Putamen (tissue), 1 donor: Measurements from ENCODE around the gene GATAD2A.
"Not testable (repeated sequence)": the region's sequence is repeated elsewhere in the genome, so short reads cannot be mapped to it uniquely, and the experiment has no call there.

Experiments
- DNase-seq: peaks from one replicate; pipeline ENCODE4 v3.0.0-alpha.2; 2016; ENCODE audit warnings: low spot score

The GATAD2A gene

GRCh38 chr19:19445911-19446361, 40.5 kb downstream of the GATAD2A start:
- no peak for DNase-seq

GRCh38 chr19:19446655-19447437, 41.4 kb downstream of the GATAD2A start:
- DNase-seq = no peak

- no peak for DNase-seq
These were observed 42.2 kb downstream of the GATAD2A start for GRCh38 chr19:19447536-19448237.

- DNase-seq = no peak
These were observed 42.7 kb downstream of the GATAD2A start for GRCh38 chr19:19448238-19448544.

GRCh38 chr19:19451429-19452242, 46.2 kb downstream of the GATAD2A start:
- no peak for DNase-seq

- no peak for DNase-seq
These were observed 47.0 kb downstream of the GATAD2A start for GRCh38 chr19:19452243-19453124.

- no peak for DNase-seq
These were observed 47.6 kb downstream of the GATAD2A start for GRCh38 chr19:19453125-19453454.

- not testable (repeated sequence) for DNase-seq
These were observed 49.9 kb downstream of the GATAD2A start for GRCh38 chr19:19455166-19455919.

- DNase-seq = no peak
These were observed 52.2 kb downstream of the GATAD2A start for GRCh38 chr19:19457671-19458070.

- DNase-seq = no peak
These were observed 52.8 kb downstream of the GATAD2A start for GRCh38 chr19:19458110-19458816.

- DNase-seq = no peak
These were observed 53.6 kb downstream of the GATAD2A start for GRCh38 chr19:19459073-19459472.

GRCh38 chr19:19459707-19460251, 54.3 kb downstream of the GATAD2A start:
- no peak for DNase-seq

GRCh38 chr19:19460258-19460731, 54.8 kb downstream of the GATAD2A start:
- no peak for DNase-seq

GRCh38 chr19:19460761-19461265, 55.3 kb downstream of the GATAD2A start:
- DNase-seq = peak; percentile 27

GRCh38 chr19:19461306-19461670, 55.8 kb downstream of the GATAD2A start:
- DNase-seq = no peak

GRCh38 chr19:19461671-19462622, 56.5 kb downstream of the GATAD2A start:
- DNase-seq = no peak

- no peak for DNase-seq
These were observed 58.1 kb downstream of the GATAD2A start for GRCh38 chr19:19463348-19464117.
